K562 (cell line): Measurements from ENCODE around the gene SCFD1. TPM values are rescaled to one million over a fixed set of nuclear protein-coding genes. Genes with fewer than 3 reads are reported as not detected.

Experiments
- CHD7 ChIP-seq: fragments of 200-600 bp; sonication (generic); IDR thresholded peaks from one replicate; pipeline ENCODE4 v1.6.1; 2012; ENCODE audit warnings: mild to moderate bottlenecking, low read depth, low read length, inconsistent platforms
- polyA plus RNA-seq, 8 experiments: library from polyadenylated mRNA; depleted of rRNA in 4 of 8; stranded (reverse) in 5 of 8; unstranded in 3 of 8; fragments of >200 nt; fragmentation: Nextera tagmentation in 2 of 8; fragmentation: Illumina TruSeq in 1 of 8; extraction: Ambion mirVana in 2 of 8; extraction: Trizol in 1 of 8; gene quantifications; 2 replicates each; pipeline versions ENCODE4 v1.2.1 to v1.2.3, GENCODE V29; 2011 to 2014; ENCODE audit warnings: inconsistent platforms in 1 of 8, missing spikeins in 1 of 8
- total RNA-seq, 7 experiments: library from RNA; depleted of rRNA in 6 of 7; stranded (reverse); fragments of >200 nt in 6 of 7; fragmentation: Illumina TruSeq in 2 of 7; extraction: Trizol in 2 of 7; gene quantifications; 2 replicates each; pipeline versions ENCODE4 v1.2.1 to v1.2.3, GENCODE V29; 2011 to 2021; ENCODE audit warnings: low replicate concordance in 1 of 7

SCFD1 gene
- total and polyA plus RNA-seq, 9 of the 15 experiments (the other 6 are each of a cell fraction or from before 2014, with no cell fraction given): 48.9 to 112 (median 75.2) TPM

- TF ChIP-seq CHD7: no peak
Measured at GRCh38 chr14:30655658-30656057, 33.5 kb downstream of the SCFD1 start (continued).
